Ishikawa (cell line): ENCODE measurements around the gene EDDM13.

Experiments
- MAX ChIP-seq: IDR thresholded peaks from 2 replicates; pipeline ENCODE4 v1.6.1; 2012
- RAD21 ChIP-seq: IDR thresholded peaks from 2 replicates; pipeline ENCODE4 v1.6.1; 2012; ENCODE audit warnings: low read depth
- TAF1 ChIP-seq: IDR thresholded peaks from 2 replicates; pipeline ENCODE4 v1.6.1; 2012; ENCODE audit warnings: low read depth, mild to moderate bottlenecking
- TEAD4 ChIP-seq: IDR thresholded peaks from 2 replicates; pipeline ENCODE4 v1.6.1; 2012
- YY1 ChIP-seq: IDR thresholded peaks from 2 replicates; pipeline ENCODE4 v1.6.1; 2012; ENCODE audit warnings: low read depth
- TF ChIP-seq, protein P1 (sequence below): IDR thresholded peaks from 2 replicates; pipeline ENCODE4 v1.6.1; 2012; ENCODE audit warnings: low read depth, mild to moderate bottlenecking

DNA sequence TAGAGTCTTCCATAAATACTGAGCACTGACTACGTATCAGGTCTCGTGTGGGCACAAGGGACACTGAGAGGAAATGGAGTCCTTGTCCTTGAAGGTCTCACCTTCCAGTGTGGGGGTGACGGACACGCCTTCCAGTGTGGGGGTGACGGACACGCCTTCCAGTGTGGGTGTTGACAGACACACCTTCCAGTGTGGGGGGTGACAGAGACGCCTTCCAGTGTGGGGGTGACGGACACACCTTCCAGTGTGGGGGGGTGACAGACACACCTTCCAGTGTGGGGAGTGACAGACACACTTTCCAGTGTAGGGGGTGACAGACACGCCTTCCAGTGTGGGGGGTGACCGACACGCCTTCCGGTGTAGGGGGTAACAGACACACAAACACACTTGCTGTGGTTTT, 14.3 kb upstream of the EDDM13 start:
- TF ChIP-seq, protein P1, sequence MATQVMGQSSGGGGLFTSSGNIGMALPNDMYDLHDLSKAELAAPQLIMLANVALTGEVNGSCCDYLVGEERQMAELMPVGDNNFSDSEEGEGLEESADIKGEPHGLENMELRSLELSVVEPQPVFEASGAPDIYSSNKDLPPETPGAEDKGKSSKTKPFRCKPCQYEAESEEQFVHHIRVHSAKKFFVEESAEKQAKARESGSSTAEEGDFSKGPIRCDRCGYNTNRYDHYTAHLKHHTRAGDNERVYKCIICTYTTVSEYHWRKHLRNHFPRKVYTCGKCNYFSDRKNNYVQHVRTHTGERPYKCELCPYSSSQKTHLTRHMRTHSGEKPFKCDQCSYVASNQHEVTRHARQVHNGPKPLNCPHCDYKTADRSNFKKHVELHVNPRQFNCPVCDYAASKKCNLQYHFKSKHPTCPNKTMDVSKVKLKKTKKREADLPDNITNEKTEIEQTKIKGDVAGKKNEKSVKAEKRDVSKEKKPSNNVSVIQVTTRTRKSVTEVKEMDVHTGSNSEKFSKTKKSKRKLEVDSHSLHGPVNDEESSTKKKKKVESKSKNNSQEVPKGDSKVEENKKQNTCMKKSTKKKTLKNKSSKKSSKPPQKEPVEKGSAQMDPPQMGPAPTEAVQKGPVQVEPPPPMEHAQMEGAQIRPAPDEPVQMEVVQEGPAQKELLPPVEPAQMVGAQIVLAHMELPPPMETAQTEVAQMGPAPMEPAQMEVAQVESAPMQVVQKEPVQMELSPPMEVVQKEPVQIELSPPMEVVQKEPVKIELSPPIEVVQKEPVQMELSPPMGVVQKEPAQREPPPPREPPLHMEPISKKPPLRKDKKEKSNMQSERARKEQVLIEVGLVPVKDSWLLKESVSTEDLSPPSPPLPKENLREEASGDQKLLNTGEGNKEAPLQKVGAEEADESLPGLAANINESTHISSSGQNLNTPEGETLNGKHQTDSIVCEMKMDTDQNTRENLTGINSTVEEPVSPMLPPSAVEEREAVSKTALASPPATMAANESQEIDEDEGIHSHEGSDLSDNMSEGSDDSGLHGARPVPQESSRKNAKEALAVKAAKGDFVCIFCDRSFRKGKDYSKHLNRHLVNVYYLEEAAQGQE = no peak
- TF ChIP-seq MAX = no peak
- no peak for TF ChIP-seq TEAD4
- TF ChIP-seq RAD21 = no peak
- no peak for TF ChIP-seq TAF1
- no peak for TF ChIP-seq YY1
